ENCODE results near the gene CDH1. TPM values are rescaled to one million over a fixed set of nuclear protein-coding genes. Genes with fewer than 3 reads are reported as not detected.

The CDH1 gene
- total RNA-seq, 3 donors from 2014 or later (not counting 1 experiment from before 2014, with no cell fraction given), result 0.50 TPM; not detected in 2

GRCh38 chr16:68850481-68850880 is 113.4 kb downstream of the CDH1 start:
- DNase-seq (no peak), ATAC-seq (no peak)
- Histone ChIP-seq H3K9me3 (ENCODE audit: control insufficient read depth, insufficient read depth, low read length) (no peaks in the 10 kb centered on the region), H3K4me3 (ENCODE audit: low read length) (no peak overlapping the region), H3K4me1 (ENCODE audit: control insufficient read depth, insufficient read depth, low read length) (peaks cover 8% of the 10 kb centered on the region), H3K36me3 (ENCODE audit: control insufficient read depth, insufficient read depth, low read length) (no peaks in the 10 kb centered on the region), H3K27ac (ENCODE audit: low read length) (no peak overlapping the region), H3K27me3 (ENCODE audit: control insufficient read depth, insufficient read depth, low read length) (no peaks in the 10 kb centered on the region)
- Mint-ChIP-seq H3K27me3 (ENCODE audit: low read depth in 2 of 2) (no peaks in the 10 kb centered on the region), H3K4me3 (no peak overlapping the region), H3K9me3 (no peaks in the 10 kb centered on the region), H3K4me1 (peaks cover 14 to 15% of the 10 kb centered on the region in 2 donors), H3K27ac (no peak overlapping the region), H3K36me3 (no peaks in the 10 kb centered on the region)
- intact Hi-C loops (cut with micrococcal nuclease), result no loop called here
- no peak for TF ChIP-seq CTCF (IDR thresholded peaks at IDR 0.05)
- 100% methylated on average over 2 of the region's 2 CpGs for whole genome bisulfite sequencing (ENCODE audit: insufficient coverage)

- Mint-ChIP-seq H3K36me3 (no peaks in the 10 kb centered on the region), H3K9me3 (no peaks in the 10 kb centered on the region), H3K4me1 (peaks cover 15 to 19% of the 10 kb centered on the region in 2 donors), H3K4me3 (no peak overlapping the region), H3K27me3 (ENCODE audit: low read depth in 2 of 2) (no peaks in the 10 kb centered on the region), H3K27ac (no peak overlapping the region)
- no peaks in the 10 kb centered on the region for H3K27me3 ChIP-seq (ENCODE audit: control insufficient read depth, insufficient read depth, low read length)
- TF ChIP-seq CTCF (IDR thresholded peaks at IDR 0.05), result no peak
- no peaks in the 10 kb centered on the region for H3K36me3 ChIP-seq (ENCODE audit: control insufficient read depth, insufficient read depth, low read length)
- H3K27ac ChIP-seq (ENCODE audit: low read length), result no peak overlapping the region
- H3K9me3 ChIP-seq (ENCODE audit: control insufficient read depth, insufficient read depth, low read length), result no peaks in the 10 kb centered on the region
- DNase-seq, result no peak
- intact Hi-C loops (cut with micrococcal nuclease), result no loop called here
- WGBS (ENCODE audit: insufficient coverage), result 100% methylated on average over 1 of the region's 2 CpGs
- peaks cover 8% of the 10 kb centered on the region for H3K4me1 ChIP-seq (ENCODE audit: control insufficient read depth, insufficient read depth, low read length)
- H3K4me3 ChIP-seq (ENCODE audit: low read length), result no peak overlapping the region
- no peak for ATAC-seq
These were observed 114.5 kb downstream of the CDH1 start for GRCh38 chr16:68851601-68852000.

GRCh38 chr16:68857479-68857878 is 120.4 kb downstream of the CDH1 start:
- no peak for ATAC-seq
- intact Hi-C loops (cut with micrococcal nuclease), result no loop called here

More at GRCh38 chr16:68857479-68857878, 120.4 kb downstream of the CDH1 start:
- Histone ChIP-seq H3K27me3 (ENCODE audit: control insufficient read depth, insufficient read depth, low read length) (no peaks in the 10 kb centered on the region), H3K4me1 (ENCODE audit: control insufficient read depth, insufficient read depth, low read length) (no peaks in the 10 kb centered on the region), H3K9me3 (ENCODE audit: control insufficient read depth, insufficient read depth, low read length) (no peaks in the 10 kb centered on the region), H3K36me3 (ENCODE audit: control insufficient read depth, insufficient read depth, low read length) (peaks cover 14% of the 10 kb centered on the region), H3K4me3 (ENCODE audit: low read length) (no peak overlapping the region), H3K27ac (ENCODE audit: low read length) (no peak overlapping the region)
- Mint-ChIP-seq H3K27me3 (ENCODE audit: low read depth in 2 of 2) (no peaks in the 10 kb centered on the region), H3K4me3 (no peak overlapping the region), H3K27ac (no peak overlapping the region), H3K4me1 (peaks cover 5 to 20% of the 10 kb centered on the region in 2 donors), H3K9me3 (no peaks in the 10 kb centered on the region), H3K36me3 (no peaks in the 10 kb centered on the region)
- no peak for DNase-seq
- 100% methylated on average over 1 of the region's 1 CpG for WGBS (ENCODE audit: insufficient coverage)
- TF ChIP-seq CTCF (IDR thresholded peaks at IDR 0.05), result no peak
